ENCODE measurements around the gene PHETA1.

- TF ChIP-seq CTCF (IDR thresholded peaks at IDR 0.05) (no peak), POLR2A (IDR thresholded peaks at IDR 0.05) (no peak)
Measured at GRCh38 chr12:111418594-111418880, 49.6 kb upstream of the PHETA1 start.

Data from uterus (tissue), 2 donors.